Measurements from ENCODE around the gene GFOD1.
A peak's percentile ranks its signal among the peaks of the same experiment; 100 is the strongest.

GFOD1 gene

DNA sequence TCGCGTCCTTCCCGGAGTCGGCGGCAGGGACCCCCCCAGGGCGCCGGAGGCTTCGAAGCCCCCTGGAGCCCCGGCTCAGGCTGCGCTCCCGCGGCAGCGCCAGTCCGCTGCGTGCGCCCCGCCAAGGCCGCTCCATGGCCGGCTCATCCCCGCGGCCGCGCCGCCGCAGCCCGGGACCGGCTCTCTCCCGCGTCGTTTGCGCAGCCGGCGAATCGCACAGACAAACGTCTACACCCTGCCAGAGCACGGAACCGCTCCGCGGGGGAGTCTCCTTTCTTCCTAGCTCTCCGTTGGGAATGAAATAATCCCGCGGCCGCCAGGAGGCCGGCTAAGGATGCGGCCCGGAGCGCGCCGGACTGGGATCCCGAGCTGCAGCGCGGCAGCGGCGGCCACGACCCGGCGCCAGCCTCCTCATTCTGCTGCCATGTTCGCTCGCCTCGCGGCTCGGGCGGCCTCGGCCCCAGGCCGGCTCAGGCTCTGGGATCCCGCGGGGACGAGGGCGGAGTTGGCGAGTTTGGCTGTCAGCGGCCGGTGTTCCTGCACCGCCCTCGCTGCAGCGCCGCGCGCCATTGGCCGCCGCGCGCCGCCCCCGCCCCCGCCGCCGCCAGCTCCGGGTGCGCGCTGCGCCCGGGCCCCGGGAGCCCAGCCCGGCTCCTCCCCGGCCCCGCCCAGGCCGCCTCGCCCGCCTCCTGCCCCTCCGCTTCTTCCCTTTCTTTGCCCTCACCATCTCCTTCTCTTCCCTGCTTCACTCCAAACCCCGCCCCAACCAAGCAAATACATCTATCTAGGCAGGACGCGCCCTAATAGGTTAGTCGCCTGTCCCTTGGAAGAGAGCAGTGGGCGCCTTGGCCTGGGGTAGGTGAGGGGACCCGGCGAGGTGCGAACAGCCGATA is at the start of gene GFOD1:
Gene GFOD1 (minus strand): TSS at position 479 of the 893 bp plus-strand sequence. CDS start 710 bp downstream, outside the sequence.
- peak; percentile 89 for DNase-seq

DNA sequence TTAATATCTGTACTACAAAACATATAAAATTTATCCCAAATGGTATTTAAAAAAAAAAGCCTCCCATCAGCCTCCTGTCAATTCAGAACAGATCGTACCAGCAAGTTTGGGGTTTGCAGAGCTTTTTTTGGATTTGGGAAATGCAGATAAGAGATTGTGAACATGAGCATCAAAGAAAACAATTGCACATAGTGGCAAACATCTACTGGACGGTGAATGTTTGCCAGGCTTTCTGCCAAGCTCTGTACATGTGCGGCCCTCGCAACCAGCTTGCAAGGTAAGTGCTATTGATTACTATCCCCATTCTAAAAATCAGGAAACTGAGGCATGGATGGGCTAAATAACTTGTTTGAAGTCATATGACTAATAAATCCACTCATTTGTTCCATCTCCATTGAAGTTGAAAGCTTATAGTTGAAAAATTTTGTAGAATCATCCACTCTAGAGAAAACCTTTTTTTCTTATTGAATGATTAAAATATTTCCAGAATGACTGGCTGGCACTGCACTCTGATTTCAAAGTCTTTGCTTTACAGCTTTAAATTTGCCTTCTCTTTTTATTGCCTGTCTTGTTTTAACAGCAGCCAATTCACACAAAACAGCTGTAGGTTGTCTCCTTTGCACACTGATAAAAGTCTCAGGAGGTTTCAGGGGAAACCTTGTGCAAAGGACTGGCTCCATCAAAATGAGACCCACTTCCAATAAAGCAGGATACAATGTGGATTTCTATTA is 49.6 kb upstream of the GFOD1 start:
- no peak for DNase-seq

- no peak for DNase-seq
Measured at GRCh38 chr6:13535306-13535705, 47.9 kb upstream of the GFOD1 start.

- no peak for DNase-seq
Measured at GRCh38 chr6:13534536-13534935, 47.1 kb upstream of the GFOD1 start.

GRCh38 chr6:13531956-13532355 is 44.6 kb upstream of the GFOD1 start:
- no peak for DNase-seq

- DNase-seq: no peak
Measured at GRCh38 chr6:13528777-13529343, 41.5 kb upstream of the GFOD1 start.

DNA sequence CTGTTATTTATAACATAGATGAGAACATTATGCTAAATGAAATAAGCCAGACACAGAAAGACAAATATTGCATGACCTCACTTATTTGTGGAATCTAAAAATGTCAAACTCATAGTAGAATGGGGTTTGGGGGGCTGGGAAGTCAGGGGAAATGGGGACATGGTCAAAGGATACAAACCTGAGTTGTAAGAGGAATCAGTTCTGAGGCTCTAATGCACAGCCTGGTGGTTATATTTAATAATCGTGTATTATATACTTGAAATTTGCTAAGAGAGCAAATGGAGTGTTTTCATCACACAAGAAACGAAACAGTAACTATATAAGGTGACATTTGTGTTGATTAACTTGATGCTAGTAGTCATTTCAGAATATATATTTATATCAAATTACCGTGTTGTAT is 40.8 kb upstream of the GFOD1 start:
- no peak for DNase-seq

DNA sequence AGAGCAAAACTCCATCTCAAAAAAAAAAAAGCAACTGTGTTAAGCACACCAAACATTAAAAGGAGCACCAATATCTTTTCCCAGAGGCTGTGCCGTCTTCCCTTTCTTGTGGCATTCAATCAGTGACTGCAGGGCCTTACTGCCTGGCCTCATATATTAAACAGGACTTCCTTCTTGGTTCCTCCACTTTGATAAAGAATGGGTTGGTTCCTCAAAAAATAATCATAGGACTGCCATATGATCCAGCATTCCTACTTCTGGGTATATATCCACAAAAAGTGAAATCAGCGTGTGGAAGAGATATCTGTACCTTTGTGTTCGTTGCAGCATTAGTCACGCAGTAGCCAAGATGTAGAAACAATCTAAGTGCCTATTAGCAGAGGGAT is 40.3 kb upstream of the GFOD1 start:
- no peak for DNase-seq

DNA sequence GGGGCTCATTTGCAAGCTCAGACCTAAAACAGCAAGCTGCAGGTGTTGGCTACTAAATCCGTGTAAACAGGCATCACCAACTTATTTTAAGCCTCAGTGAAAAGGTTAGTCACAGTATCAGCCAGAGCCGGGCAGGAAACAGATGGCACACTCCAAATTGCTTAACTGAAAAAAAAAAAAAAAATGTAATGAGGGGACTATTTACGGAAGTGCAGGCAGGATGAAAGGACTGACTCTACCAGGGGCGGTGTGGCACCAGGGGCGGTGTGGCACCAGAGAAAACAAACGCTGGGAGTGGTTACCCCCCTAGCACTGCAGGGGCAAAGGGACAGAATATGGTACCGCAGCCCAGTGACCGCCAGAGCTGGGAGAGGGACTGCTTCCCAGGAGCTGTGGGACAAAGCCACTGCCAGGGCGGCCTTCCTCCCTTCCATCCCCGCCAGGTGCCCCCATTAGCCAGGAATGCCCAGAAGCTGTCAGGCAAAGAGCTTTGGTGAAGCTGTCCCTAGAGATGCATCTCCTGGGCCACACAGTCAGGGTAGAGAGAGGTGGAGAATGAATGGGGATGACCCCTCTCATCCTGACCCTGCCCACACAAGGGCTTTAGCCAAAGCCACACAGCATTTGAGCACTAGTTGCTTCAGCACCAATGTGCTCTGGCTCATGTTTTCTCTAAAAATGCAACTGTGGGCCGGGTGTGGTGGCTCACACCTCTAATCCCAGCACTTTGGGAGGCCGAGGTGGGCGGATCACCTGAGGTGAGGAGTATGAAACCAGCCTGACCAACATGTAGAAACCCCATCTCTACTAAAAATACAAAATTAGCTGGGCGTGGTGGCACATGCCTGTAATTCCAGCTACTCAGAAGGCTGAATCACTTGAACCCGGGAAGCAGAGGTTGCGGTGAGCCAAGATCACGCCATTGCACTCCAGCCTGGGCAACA is 39.6 kb upstream of the GFOD1 start:
- DNase-seq: no peak

- DNase-seq: no peak
Measured at GRCh38 chr6:13526357-13526726, 38.9 kb upstream of the GFOD1 start.

DNA sequence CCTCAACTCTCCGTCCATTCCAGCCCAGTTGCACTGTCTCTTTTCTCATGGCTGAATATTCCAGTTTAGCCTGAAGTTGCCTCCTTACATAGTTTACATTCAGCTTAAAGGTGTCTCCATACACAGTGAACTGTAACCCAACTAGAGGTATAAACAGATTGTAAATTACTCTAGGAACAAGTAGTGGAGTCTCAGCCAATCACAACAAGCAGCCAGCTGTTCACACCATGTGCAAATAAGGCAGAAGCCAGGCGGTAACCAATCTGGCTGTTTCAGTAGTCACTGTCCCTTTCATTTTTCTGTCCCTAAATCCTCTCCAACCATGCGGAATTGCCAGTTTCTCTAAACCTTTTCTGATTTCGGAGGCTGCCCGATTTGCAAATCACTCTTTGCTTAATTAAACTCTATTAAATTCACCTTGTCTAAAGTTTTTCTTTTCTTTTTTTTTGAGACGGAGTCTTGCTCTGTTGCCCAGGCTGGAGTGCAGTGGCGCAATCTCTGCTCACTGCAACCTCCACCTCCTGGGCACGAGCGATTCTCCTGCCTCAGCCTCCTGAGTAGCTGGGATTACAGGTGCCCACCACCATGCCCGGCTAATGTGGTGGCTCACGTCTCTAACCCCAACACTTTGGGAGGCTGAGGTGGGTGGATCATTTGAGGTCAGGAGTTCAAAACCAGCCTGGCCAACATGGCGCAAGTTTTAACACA is 37.6 kb upstream of the GFOD1 start:
- DNase-seq: no peak

GRCh38 chr6:13523826-13524622 is 36.6 kb upstream of the GFOD1 start:
- no peak for DNase-seq

- DNase-seq: peak; percentile 58
Measured at GRCh38 chr6:13522656-13523055, 35.3 kb upstream of the GFOD1 start.

- no peak for DNase-seq
Measured at GRCh38 chr6:13519839-13520238, 32.4 kb upstream of the GFOD1 start.

- DNase-seq: peak; percentile 57
Measured at GRCh38 chr6:13517116-13517515, 29.7 kb upstream of the GFOD1 start.

- no peak for DNase-seq
Measured at GRCh38 chr6:13515912-13516311, 28.5 kb upstream of the GFOD1 start.

DNA sequence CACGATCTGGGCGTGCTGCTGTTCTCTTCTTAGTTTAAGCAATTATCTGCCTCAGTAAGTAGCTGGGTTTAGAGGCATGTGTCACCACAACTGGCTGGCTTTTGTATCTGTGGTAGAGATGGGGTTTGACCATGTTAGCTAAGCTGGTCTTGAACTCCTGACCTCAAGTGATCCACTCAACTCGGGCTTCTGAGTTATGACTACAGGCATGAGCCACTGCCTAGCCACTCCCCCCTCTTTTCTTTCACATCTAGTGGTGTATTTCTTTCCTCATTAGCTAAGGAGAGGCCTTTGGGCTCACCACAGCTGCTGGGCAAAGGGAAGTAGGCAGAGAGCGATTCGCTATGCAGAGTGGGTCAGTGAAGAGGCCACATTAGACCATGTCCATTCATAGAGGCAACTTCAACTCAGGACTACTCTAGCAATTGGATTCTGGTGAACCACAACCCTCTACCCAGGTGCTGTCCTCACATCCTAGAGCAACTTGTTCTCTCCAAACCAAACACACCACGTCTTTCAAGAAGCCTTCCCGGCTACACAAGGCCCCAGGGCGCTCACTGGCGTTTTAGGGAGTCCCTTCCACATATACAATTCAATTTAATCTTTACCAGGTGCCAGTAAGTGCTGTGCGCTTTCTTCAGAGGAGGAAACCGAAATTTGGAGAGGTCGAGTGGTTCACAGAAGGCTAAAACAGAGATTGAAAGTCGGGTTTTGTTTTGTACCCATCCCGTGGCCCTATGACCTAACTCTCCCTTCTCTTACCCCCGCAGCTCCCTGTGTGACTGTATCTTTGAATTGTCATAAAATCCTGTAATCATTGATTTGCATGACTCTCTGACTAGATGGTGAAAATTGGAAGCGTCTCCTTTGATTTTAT is 26.5 kb upstream of the GFOD1 start:
- no peak for DNase-seq

DNA sequence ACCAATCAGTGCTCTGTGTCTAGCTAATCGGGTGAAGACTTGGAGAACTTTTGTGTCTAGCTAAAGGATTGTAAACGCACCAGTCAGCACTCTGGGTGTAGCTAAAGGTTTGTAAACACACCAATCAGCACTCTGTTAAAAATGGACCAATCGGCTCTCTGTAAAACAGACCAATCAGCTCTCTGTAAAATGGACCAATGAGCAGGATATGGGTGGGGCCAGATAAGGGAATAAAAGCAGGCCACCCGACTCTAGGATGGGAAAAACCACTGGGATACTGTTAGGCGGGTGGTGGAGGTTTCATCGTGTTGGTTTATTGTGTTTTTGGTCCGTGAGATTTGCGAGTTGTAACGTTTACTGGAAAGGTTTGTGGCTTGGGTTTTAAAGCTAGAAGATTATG is 25.5 kb upstream of the GFOD1 start:
- no peak for DNase-seq

DNA sequence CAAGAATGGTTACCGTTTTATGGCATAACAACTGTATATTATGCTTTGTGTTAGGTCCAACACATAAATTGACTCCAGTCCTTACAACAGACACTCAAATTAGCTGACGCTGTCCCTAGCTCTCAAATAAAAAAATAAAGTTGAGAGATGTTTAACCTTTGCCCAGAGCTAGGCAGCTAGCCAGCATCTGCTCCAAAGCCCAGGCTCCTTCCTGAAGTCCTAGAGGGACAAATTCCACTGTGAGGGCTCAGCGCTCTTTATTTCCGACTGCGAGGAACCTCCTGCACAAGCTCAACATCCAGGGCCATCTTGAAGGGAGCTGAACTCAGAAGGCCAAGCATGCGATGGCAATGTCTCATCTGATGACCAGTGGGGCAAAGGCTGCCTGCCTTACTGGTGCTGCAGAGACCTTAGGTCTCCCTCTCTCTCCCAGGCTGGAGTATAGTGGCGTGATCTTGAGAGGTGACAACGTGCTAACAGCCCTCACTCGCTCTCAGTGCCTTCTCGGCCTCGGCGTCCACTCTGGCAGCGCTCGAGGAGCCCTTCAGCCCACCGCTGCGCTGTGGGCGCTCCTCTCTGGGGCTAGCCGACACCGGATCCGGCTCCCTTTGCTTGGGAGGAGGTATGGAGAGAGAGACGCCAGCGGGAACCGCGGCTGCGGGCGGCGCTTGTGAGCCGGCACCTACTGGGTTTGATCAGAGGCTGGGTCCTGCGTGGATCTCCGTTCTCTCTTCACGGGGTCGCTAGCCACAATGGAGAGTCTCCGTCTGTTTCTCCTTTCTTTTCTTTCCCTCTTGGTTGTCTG is 24.7 kb upstream of the GFOD1 start:
- no peak for DNase-seq

Data from EL (cell line).